B cell (primary cell): ENCODE results near the gene TMEM37. TPM values are rescaled to one million over a fixed set of nuclear protein-coding genes. Genes with fewer than 3 reads are reported as not detected.

Experiments
- ATAC-seq: fragments of 200-7000 bp; cut with Tn5 transposase; one replicate; pipeline ENCODE4 v1.10.0; 2021; ENCODE audit warnings: low read depth, mild to moderate bottlenecking, moderate number of reproducible peaks, moderate library complexity
- CTCF ChIA-PET: fragments of 350-600 bp; sonication (Branson Sonifier 250); formaldehyde crosslinking; loops from one replicate; lab custom pipeline; 2021; ENCODE audit warnings: antibody characterized with exemption, inconsistent platforms; lab: Charles Lee
- POLR2A ChIA-PET: fragments of 350-600 bp; sonication (Branson Sonifier 250); formaldehyde crosslinking; loops from one replicate; lab custom pipeline; 2021; ENCODE audit warnings: antibody characterized with exemption; lab: Charles Lee
- DNase-seq: peaks from one replicate; pipeline ENCODE4 v3.0.0; 2013
- H2AFZ ChIP-seq: 2 replicates; pipeline ENCODE4 v1.6.1; 2012; ENCODE audit warnings: mild to moderate bottlenecking, low read depth, low read length; ENCODE audit not compliant: insufficient read depth, poor library complexity, severe bottlenecking
- H3K27ac ChIP-seq, 2 donors: 1 replicate in 1 of 2; 2 replicates in 1 of 2; pipeline ENCODE4 v1.5.1; 2012 to 2013; ENCODE audit warnings: low read length in 2 of 2, mild to moderate bottlenecking in 2 of 2, moderate library complexity in 1 of 2
- H3K27me3 ChIP-seq, 4 experiments: fragments of 200-600 bp in 1 of 4; sonication (generic) in 1 of 4; replicated peaks in 1 of 4; 1 replicate in 2 of 4; 2 replicates in 2 of 4; pipeline versions ENCODE4 v1.6.1 to v1.7.0; 2013 to 2016; ENCODE audit warnings: low read length in 3 of 4, mild to moderate bottlenecking in 2 of 4, mixed read lengths in 1 of 4, moderate library complexity in 1 of 4; ENCODE audit not compliant: insufficient read depth in 4 of 4, control insufficient read depth in 3 of 4; ENCODE audit errors: control extremely low read depth in 1 of 4
- H3K36me3 ChIP-seq, 2 experiments: replicated peaks in 1 of 2; 1 replicate in 1 of 2; 2 replicates in 1 of 2; pipeline versions ENCODE4 v1.6.1 to v1.7.1; 2013; ENCODE audit warnings: low read length in 1 of 2; ENCODE audit not compliant: insufficient read depth in 2 of 2, control insufficient read depth in 1 of 2; ENCODE audit errors: control extremely low read depth in 1 of 2, extremely low read depth in 1 of 2
- H3K4me1 ChIP-seq, 2 donors: fragments of 200-600 bp in 1 of 2; sonication (generic) in 1 of 2; 1 replicate in 1 of 2; 2 replicates in 1 of 2; pipeline versions ENCODE4 v1.5.1 to v1.6.1; 2013 to 2017; ENCODE audit warnings: low read length in 2 of 2; ENCODE audit not compliant: control insufficient read depth in 2 of 2, insufficient read depth in 2 of 2
- H3K4me2 ChIP-seq: replicated peaks from 2 replicates; pipeline ENCODE3; 2012; ENCODE audit warnings: mild to moderate bottlenecking, low read depth, low read length; ENCODE audit not compliant: poor library complexity, severe bottlenecking
- H3K4me3 ChIP-seq, 5 experiments: fragments of 200-600 bp in 1 of 5; sonication (generic) in 1 of 5; 1 replicate in 3 of 5; 2 replicates in 2 of 5; pipeline versions ENCODE4 v1.5.1 to v1.7.0; 2011 to 2016; ENCODE audit warnings: low read length in 4 of 5, mild to moderate bottlenecking in 4 of 5, low read depth in 2 of 5, control low read depth in 1 of 5, moderate library complexity in 1 of 5; ENCODE audit not compliant: insufficient read depth in 1 of 5; ENCODE audit errors: control extremely low read depth in 1 of 5, extremely low read depth in 1 of 5
- H3K79me2 ChIP-seq: fragments of 200-600 bp; sonication (generic); one replicate; pipeline ENCODE4 v1.6.0; 2016; ENCODE audit warnings: low read length; ENCODE audit not compliant: control insufficient read depth, insufficient read depth
- H3K9ac ChIP-seq: fragments of 200-600 bp; sonication (generic); 2 replicates; pipeline ENCODE4 v1.6.1; 2017; ENCODE audit warnings: mild to moderate bottlenecking, low read length, moderate library complexity
- H3K9me3 ChIP-seq, 3 donors: one replicate each; pipeline versions ENCODE4 v1.6.1 to v1.7.1; 2013; ENCODE audit warnings: low read length in 2 of 3; ENCODE audit not compliant: control insufficient read depth in 2 of 3, insufficient read depth in 1 of 3; ENCODE audit errors: control extremely low read depth in 1 of 3
- H4K20me1 ChIP-seq: 2 replicates; pipeline ENCODE4 v1.6.0; 2012; ENCODE audit warnings: mild to moderate bottlenecking, low read length; ENCODE audit not compliant: insufficient read depth, control insufficient read depth, poor library complexity, severe bottlenecking
- H3K27ac Mint-ChIP-seq: one replicate; pipeline ENCODE4 v1.8.0; 2021; ENCODE audit warnings: mixed read lengths
- H3K27me3 Mint-ChIP-seq: one replicate; pipeline ENCODE4 v1.8.0; 2021; ENCODE audit warnings: mixed read lengths
- H3K4me1 Mint-ChIP-seq: one replicate; pipeline ENCODE4 v1.8.0; 2021; ENCODE audit warnings: mixed read lengths
- H3K4me3 Mint-ChIP-seq: one replicate; pipeline ENCODE4 v1.8.0; 2021; ENCODE audit warnings: mixed read lengths
- H3K9me3 Mint-ChIP-seq: one replicate; pipeline ENCODE4 v1.8.0; 2022; ENCODE audit warnings: mixed read lengths; ENCODE audit not compliant: insufficient read depth
- CTCF ChIP-seq: fragments of 200-600 bp; IDR thresholded peaks from one replicate; pipeline ENCODE4 v1.8.0; 2022; ENCODE audit warnings: antibody characterized with exemption, mild to moderate bottlenecking
- EZH2 ChIP-seq: IDR thresholded peaks from 2 replicates; pipeline ENCODE4 v1.6.1; 2012; ENCODE audit warnings: borderline replicate concordance, low read depth, mild to moderate bottlenecking, moderate library complexity, low read length; ENCODE audit not compliant: insufficient read depth, poor library complexity, severe bottlenecking
- WGBS: methylation state at CpG from one replicate; pipeline ENCODE4 v1.1.5; 2013; ENCODE audit warnings: missing lambda C conversion rate; ENCODE audit not compliant: insufficient coverage; 5-methylcytosine and 5-hydroxymethylcytosine counted together
- intact Hi-C: fragments of 100-400 bp; cut with micrococcal nuclease; formaldehyde crosslinking; loops from one replicate; pipeline ENCODE4 v1.10.0; 2022
- polyA plus RNA-seq: library from polyadenylated mRNA; depleted of rRNA; stranded (reverse); fragments of >200 nt; gene quantifications from 2 replicates; pipeline ENCODE4 v1.2.3, GENCODE V29; 2012
- total RNA-seq, 2 donors: library from RNA; stranded (reverse); fragments of 120-200 nt in 1 of 2; gene quantifications; 1 replicate in 1 of 2; 2 replicates in 1 of 2; pipeline versions ENCODE4 v1.2.3 to v1.2.4, GENCODE V29; 2013 to 2022

TMEM37 gene
- total and polyA plus RNA-seq, 2 donors (not counting 1 experiment from before 2014, with no cell fraction given): not detected

GRCh38 chr2:119435081-119435952, 3.7 kb downstream of the TMEM37 start:
- Histone ChIP-seq H3K79me2 (no peaks in the 10 kb centered on the region), H3K9me3 (peaks cover 0 to 7% (median 0%) of the 10 kb centered on the region in 3 donors), H3K27me3 (peaks cover 0 to 56% (median 15%) of the 10 kb centered on the region in 4 experiments), H3K9ac (no peak overlapping the region), H2AFZ (no peak overlapping the region), H3K4me3 (no peak overlapping the region), H4K20me1 (no peaks in the 10 kb centered on the region), H3K4me2 (no peak overlapping the region), H3K36me3 (no peaks in the 10 kb centered on the region), H3K27ac (no peak overlapping the region), H3K4me1 (peaks cover 20 to 21% of the 10 kb centered on the region in 2 donors)
- TF ChIP-seq CTCF (no peak), EZH2 (no peak)
- POLR2A ChIA-PET: no interaction called here
- Mint-ChIP-seq H3K27ac (no peak overlapping the region), H3K4me1 (peaks cover 21% of the 10 kb centered on the region), H3K4me3 (no peak overlapping the region), H3K27me3 (peaks cover 51% of the 10 kb centered on the region), H3K9me3 (no peaks in the 10 kb centered on the region)
- intact Hi-C loops: loop anchor here (10.0 kb wide), 1 partner anchor 1351 kb away; the partner anchor contains the start of gene INSIG2
- 88% methylated on average over 5 of the region's 6 CpGs for WGBS
- CTCF ChIA-PET: interaction anchor here (0.9 kb wide), 1 partner anchor 32 kb away, joined by 3 read pairs; no protein-coding TSS in a partner anchor
- ATAC-seq (no peak), DNase-seq (no peak)

- peaks cover 15 to 17% of the 10 kb centered on the region in 2 donors for H3K4me1 ChIP-seq
- H3K4me2 ChIP-seq: no peak overlapping the region
- ChIA-PET CTCF (no interaction called here), POLR2A (no interaction called here)
- H3K4me3 ChIP-seq: no peak overlapping the region
- no peak overlapping the region for H3K4me3 Mint-ChIP-seq
- H3K9me3 Mint-ChIP-seq: no peaks in the 10 kb centered on the region
- TF ChIP-seq CTCF: no peak
- TF ChIP-seq EZH2: no peak
- no peak overlapping the region for H2AFZ ChIP-seq
- no peaks in the 10 kb centered on the region for H4K20me1 ChIP-seq
- DNase-seq (no peak), ATAC-seq (no peak)
- no peak overlapping the region for H3K27ac Mint-ChIP-seq
- H3K9me3 ChIP-seq: peaks cover 0 to 7% (median 0%) of the 10 kb centered on the region in 3 donors
- no peaks in the 10 kb centered on the region for H3K36me3 ChIP-seq
- peaks cover 0 to 50% (median 13%) of the 10 kb centered on the region in 4 experiments for H3K27me3 ChIP-seq
- 76% methylated on average over 7 of the region's 7 CpGs for WGBS
- H3K9ac ChIP-seq: no peak overlapping the region
- peaks cover 16% of the 10 kb centered on the region for H3K4me1 Mint-ChIP-seq
- intact Hi-C loops: loop anchor here (10.0 kb wide), 1 partner anchor 1351 kb away; the partner anchor contains the start of gene INSIG2
- H3K27ac ChIP-seq: no peak overlapping the region
- H3K27me3 Mint-ChIP-seq: peaks cover 46% of the 10 kb centered on the region
- H3K79me2 ChIP-seq: no peaks in the 10 kb centered on the region
Observed at GRCh38 chr2:119435953-119436297, 4.3 kb downstream of the TMEM37 start.
